Heart right ventricle (tissue), 16 donors: ENCODE measurements around the gene TRIM45. TPM values are rescaled to one million over a fixed set of nuclear protein-coding genes. Genes with fewer than 3 reads are reported as not detected.

Source experiments
- ATAC-seq, 8 donors: fragments of 200-7000 bp; cut with Tn5 transposase; one replicate each; pipeline ENCODE4 v1.9.1; 2020; ENCODE audit warnings: mild to moderate bottlenecking in 8 of 8, moderate library complexity in 8 of 8, moderate number of reproducible peaks in 1 of 8
- DNase-seq, 2 donors: peaks; one replicate each; pipeline ENCODE4 v3.0.0-alpha.2; 2020
- H3K27ac ChIP-seq, 10 donors: fragments of 200-600 bp; sonication (generic) in 2 of 10; one replicate each; pipeline versions ENCODE4 v1.5.0 to v1.8.0; 2020 to 2022; ENCODE audit warnings: mild to moderate bottlenecking in 3 of 10
- H3K27me3 ChIP-seq, 7 donors: fragments of 200-600 bp; one replicate each; pipeline ENCODE4 v1.8.0; 2021 to 2022; ENCODE audit warnings: mild to moderate bottlenecking in 2 of 7
- H3K36me3 ChIP-seq, 9 donors: fragments of 200-600 bp; sonication (generic) in 1 of 9; one replicate each; pipeline versions ENCODE4 v1.5.0 to v1.8.0; 2020 to 2022; ENCODE audit warnings: mild to moderate bottlenecking in 2 of 9
- H3K4me1 ChIP-seq, 9 donors: fragments of 200-600 bp; sonication (generic) in 1 of 9; one replicate each; pipeline versions ENCODE4 v1.5.0 to v1.8.0; 2020 to 2022; ENCODE audit warnings: mild to moderate bottlenecking in 4 of 9
- H3K4me3 ChIP-seq, 10 donors: fragments of 200-600 bp; sonication (generic) in 2 of 10; one replicate each; pipeline versions ENCODE4 v1.5.0 to v1.8.0; 2020 to 2022; ENCODE audit warnings: mild to moderate bottlenecking in 7 of 10, moderate library complexity in 2 of 10
- H3K9me3 ChIP-seq, 11 donors: fragments of 200-600 bp in 10 of 11; sonication (generic) in 2 of 11; one replicate each; pipeline versions ENCODE4 v1.5.0 to v1.8.0; 2013 to 2022; ENCODE audit warnings: mild to moderate bottlenecking in 2 of 11, control low read depth in 1 of 11, moderate library complexity in 1 of 11
- WGBS, 2 donors: extraction: QIAGEN DNeasy Blood & Tissue Kit; methylation state at CpG; one replicate each; pipeline ENCODE4 v1.1.7; 2013; ENCODE audit warnings: inconsistent platforms in 1 of 2; 5-methylcytosine and 5-hydroxymethylcytosine counted together
- intact Hi-C, 10 donors: fragments of 100-400 bp; cut with DNase I; formaldehyde crosslinking; loops; one replicate each; pipeline versions ENCODE4 v1.11.1 to v1.14.2; 2022
- polyA plus RNA-seq, 2 donors: library from polyadenylated mRNA; stranded (reverse); fragments of 200-250 nt; gene quantifications; one replicate each; pipeline ENCODE4 v1.2.3, GENCODE V29; 2013
- total RNA-seq, 10 donors: library from RNA; stranded (reverse); fragmentation: NEBNext Ultra II Directional in 3 of 10; extraction: Animal tissue kit (Norgen Biotek cat#: 25700) in 3 of 10; gene quantifications; one replicate each; pipeline versions ENCODE4 v1.2.1 to v1.2.4, GENCODE V29; 2021 to 2023
- TF ChIP-seq, protein P1 (sequence below), 9 donors: fragments of 200-600 bp; sonication (generic) in 2 of 9; IDR thresholded peaks; one replicate each; pipeline versions ENCODE4 v1.5.0 to v1.8.0; 2021 to 2022; ENCODE audit warnings: antibody characterized with exemption in 9 of 9, mild to moderate bottlenecking in 5 of 9, moderate library complexity in 1 of 9
- donor health status: Arrhythmogenic right ventricular cardiomyopathy.
- donor health status: ischemic (EF 13 %, LVEDD 7.1; RV severe dilation, severe dysfunction).
- donor health status: healthy with polysubstance abuse.
- donor health status: DM: no; HTN: yes; CAD: no.
- donor health status: DM: no; HTN: no; CAD: no.
- donor health status: ischemic (EF 25% LVEDD 6.9; RV normal size, moderate dysfunction).
- donor health status: ischemic (EF 25% LVEDD 5.7; RV mildly dilated, moderate dysfunction).
- donor health status: healthy.
- donor health status: DM: yes; HTN: yes; CAD: no.
- donor health status: Ischemic cardiomyopathy.
- donor health status: ischemic (EF 35%, LVEDD 5.7; RV mildly dilated, moderate dysfunction).
- donor health status: nonischemic (EF 11% LVEDD 7.7; RV severe dilation, severe dysfunction).
- donor health status: DM: yes; HTN: yes; CAD: no.
- donor health status: PGD.
- donor health status: ischemic (EF 29% LVEDD 5.4; RV normal size, mild dysfunction).
- donor health status: nonischemic (EF 23%, LVEDD 6.1; RV moderate dilation, normal function).

The TRIM45 gene
- total and polyA plus RNA-seq, 12 donors: 1.3 to 21.6 (median 14.7) TPM

DNA sequence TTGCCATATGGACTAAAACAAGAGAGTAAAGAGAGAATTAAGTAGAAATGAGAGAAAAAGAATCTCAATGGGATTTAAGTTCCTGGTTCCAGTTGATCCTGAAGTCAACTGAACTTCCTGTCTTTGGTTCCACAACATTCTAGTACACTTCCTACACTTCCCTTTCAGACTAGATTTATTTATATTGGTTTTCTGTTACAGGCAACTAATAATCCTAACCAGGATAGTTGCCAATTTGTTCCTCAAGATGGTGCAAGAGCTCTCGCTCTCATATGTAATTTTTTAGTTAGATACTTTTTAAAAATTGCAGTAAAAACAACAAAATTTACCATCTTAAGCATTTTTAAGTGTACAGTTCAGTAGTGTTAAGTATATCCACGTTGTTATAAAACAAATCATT lies 28.8 kb upstream of the TRIM45 start:
- Histone ChIP-seq H3K4me1 (peaks cover 0 to 24% (median 0%) of the 10 kb centered on the region in 9 donors), H3K27me3 (no peaks in the 10 kb centered on the region), H3K36me3 (no peaks in the 10 kb centered on the region), H3K4me3 (no peak overlapping the region), H3K27ac (no peak overlapping the region), H3K9me3 (peaks cover 0 to 5% (median 0%) of the 10 kb centered on the region in 11 donors)
- WGBS, 2 donors: 78 to 81% methylated on average over 2 of the region's 2 CpGs
- TF ChIP-seq, protein P1, sequence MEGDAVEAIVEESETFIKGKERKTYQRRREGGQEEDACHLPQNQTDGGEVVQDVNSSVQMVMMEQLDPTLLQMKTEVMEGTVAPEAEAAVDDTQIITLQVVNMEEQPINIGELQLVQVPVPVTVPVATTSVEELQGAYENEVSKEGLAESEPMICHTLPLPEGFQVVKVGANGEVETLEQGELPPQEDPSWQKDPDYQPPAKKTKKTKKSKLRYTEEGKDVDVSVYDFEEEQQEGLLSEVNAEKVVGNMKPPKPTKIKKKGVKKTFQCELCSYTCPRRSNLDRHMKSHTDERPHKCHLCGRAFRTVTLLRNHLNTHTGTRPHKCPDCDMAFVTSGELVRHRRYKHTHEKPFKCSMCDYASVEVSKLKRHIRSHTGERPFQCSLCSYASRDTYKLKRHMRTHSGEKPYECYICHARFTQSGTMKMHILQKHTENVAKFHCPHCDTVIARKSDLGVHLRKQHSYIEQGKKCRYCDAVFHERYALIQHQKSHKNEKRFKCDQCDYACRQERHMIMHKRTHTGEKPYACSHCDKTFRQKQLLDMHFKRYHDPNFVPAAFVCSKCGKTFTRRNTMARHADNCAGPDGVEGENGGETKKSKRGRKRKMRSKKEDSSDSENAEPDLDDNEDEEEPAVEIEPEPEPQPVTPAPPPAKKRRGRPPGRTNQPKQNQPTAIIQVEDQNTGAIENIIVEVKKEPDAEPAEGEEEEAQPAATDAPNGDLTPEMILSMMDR (IDR thresholded peaks at IDR 0.05): peak in 1 of 9 donors; percentile 17
- DNase-seq (no peak), ATAC-seq (no peak)
- intact Hi-C loops: no loop called here

DNA sequence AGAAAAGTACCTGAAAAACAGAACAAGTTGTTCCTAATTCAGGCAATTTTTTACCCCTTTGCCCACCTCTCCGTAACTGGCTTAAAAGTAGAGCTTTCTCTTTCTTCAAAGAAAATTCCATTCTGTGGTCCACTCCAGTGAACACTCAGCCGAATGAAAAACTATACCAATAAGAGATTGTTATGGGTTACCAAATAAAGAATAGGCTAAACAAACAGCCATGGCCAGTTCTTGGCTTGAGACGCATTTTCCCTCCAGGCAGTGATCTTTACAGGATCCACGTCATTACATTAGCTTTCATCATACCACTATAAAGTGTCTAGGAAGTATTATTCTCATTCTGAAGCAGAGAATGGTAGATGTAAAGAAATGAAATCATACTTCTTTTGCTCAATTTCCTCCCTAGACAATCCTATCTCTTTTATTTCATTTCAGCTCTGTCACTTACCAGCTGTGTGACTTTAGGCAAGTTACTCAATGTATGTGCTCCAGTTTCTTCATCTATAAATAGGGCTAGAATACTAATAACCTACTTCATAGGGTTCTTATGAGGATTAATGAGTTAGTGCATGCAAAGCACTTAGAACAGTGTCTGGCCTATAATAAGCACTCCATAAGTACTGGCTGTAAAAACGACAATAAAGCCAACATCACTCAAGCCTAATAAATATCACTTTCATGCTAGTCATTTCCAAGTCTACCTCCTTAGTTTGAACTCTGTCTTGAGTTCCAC lies 26.5 kb upstream of the TRIM45 start:
- no peaks in the 10 kb centered on the region for H3K27me3 ChIP-seq
- ATAC-seq: no peak
- peaks cover 0 to 34% (median 0%) of the 10 kb centered on the region in 9 donors for H3K4me1 ChIP-seq
- WGBS, 2 donors: 79 to 83% methylated on average over 5 of the region's 5 CpGs
- H3K27ac ChIP-seq: peak overlapping the region in 1 of 10 donors; percentile 25
- H3K4me3 ChIP-seq: peak overlapping the region in 1 of 10 donors; percentile 32
- TF ChIP-seq, protein P1 (IDR thresholded peaks at IDR 0.05): no peak
- H3K36me3 ChIP-seq: no peaks in the 10 kb centered on the region
- H3K9me3 ChIP-seq: peaks cover 0 to 5% (median 0%) of the 10 kb centered on the region in 11 donors
- intact Hi-C loops: no loop called here
- DNase-seq: no peak

DNA sequence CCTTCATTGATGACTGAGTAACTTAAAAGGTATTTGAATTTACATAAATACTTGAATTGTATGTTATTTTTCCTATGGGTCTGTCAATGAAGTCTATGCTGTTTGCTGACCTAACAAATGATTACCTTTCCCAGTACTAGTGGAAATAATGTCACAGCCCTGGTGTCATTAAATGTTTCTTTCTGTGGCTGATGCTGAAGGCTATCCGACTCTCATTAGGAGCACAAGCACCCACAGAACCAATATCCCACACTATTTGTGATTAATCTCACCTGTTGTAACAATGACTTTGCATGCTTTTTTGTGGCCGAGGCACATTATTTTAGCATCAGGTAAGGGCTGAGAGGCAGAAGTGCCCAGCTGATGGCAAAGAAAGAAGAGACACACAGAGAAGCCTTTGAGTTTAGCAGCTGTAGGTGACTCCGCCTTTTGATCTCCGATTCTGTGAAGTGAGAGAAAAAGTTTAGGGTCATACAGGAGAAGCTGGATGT lies 25.8 kb upstream of the TRIM45 start:
- peak overlapping the region in 4 of 10 donors; percentile 19 to 32 (median 26) for H3K4me3 ChIP-seq
- no peaks in the 10 kb centered on the region for H3K27me3 ChIP-seq
- TF ChIP-seq, protein P1 (IDR thresholded peaks at IDR 0.05): no peak
- ATAC-seq: peak in 1 of 8 donors; percentile 27
- H3K9me3 ChIP-seq: peaks cover 0 to 5% (median 0%) of the 10 kb centered on the region in 11 donors
- intact Hi-C loops: no loop called here
- H3K36me3 ChIP-seq: no peaks in the 10 kb centered on the region
- peak overlapping the region in 3 of 10 donors; percentile 25 to 53 (median 29) for H3K27ac ChIP-seq
- peaks cover 0 to 34% (median 0%) of the 10 kb centered on the region in 9 donors for H3K4me1 ChIP-seq
- 68 to 80% methylated on average over 4 of the region's 4 CpGs for WGBS, 2 donors
- no peak for DNase-seq

DNA sequence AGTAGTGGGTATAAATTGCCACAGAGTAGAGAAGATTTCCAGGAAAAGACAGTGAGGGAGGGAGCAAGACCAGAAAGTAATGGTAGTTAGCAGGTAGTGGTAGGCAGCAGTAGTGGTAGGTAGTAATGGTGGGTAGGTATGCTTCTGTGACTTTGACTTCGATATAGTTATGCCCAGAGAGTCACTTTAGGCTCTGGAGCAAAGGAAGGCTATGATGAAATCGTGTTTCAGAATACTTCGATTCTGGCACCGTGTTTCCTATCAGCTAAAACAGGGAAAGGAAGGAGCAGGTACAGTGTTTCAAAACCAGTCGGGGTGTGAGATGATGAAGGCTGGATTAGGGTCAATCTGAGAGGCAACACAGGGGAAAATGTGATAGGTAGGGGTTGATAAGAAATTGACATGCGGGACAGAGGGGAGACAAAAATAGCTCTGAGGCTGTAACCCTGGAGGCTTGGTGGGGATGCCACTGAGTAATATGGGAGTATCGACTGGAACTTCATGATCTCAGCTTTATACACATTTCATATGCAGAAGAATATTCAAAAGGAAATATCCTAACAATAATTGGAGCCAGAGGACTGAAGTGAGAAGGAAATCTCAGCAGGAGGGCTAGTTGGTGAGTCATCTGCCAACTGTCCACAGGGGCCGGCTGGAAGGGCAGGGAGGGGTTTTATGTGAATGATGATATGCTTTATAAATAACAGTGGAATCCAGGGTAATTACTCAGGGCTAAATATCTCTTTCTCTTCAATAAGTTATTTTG lies 25.2 kb upstream of the TRIM45 start:
- H3K27ac ChIP-seq: peak overlapping the region in 3 of 10 donors; percentile 25 to 53 (median 29)
- peaks cover 0 to 34% (median 0%) of the 10 kb centered on the region in 9 donors for H3K4me1 ChIP-seq
- H3K27me3 ChIP-seq: no peaks in the 10 kb centered on the region
- ATAC-seq (peak in 5 of 8 donors; percentile 35 to 75 (median 66)), DNase-seq (no peak)
- H3K4me3 ChIP-seq: peak overlapping the region in 4 of 10 donors; percentile 19 to 32 (median 26)
- TF ChIP-seq, protein P1 (IDR thresholded peaks at IDR 0.05): no peak
- H3K9me3 ChIP-seq: peaks cover 0 to 5% (median 0%) of the 10 kb centered on the region in 11 donors
- WGBS, 2 donors: 25 to 37% methylated on average over 8 of the region's 8 CpGs
- intact Hi-C loops: no loop called here
- no peaks in the 10 kb centered on the region for H3K36me3 ChIP-seq
